HG03378 (cell line): ENCODE results near the gene FAM184A.
"Not testable (repeated sequence)": the region's sequence is repeated elsewhere in the genome, so short reads cannot be mapped to it uniquely, and the experiment has no call there.

Source experiments
- ATAC-seq: cut with Tn5 transposase; IDR thresholded peaks from one replicate; pipeline ENCODE4 v1.9.1; 2021; ENCODE audit warnings: mild to moderate bottlenecking, moderate library complexity; ENCODE audit not compliant: unreplicated experiment

FAM184A gene

GRCh38 chr6:119078376-119079282 lies at the start of gene FAM184A:
TSS of gene FAM184A (minus strand) at chr6:119078664. CDS start at chr6:119078299, 365 bp downstream.
- peak; percentile 47 for ATAC-seq

DNA sequence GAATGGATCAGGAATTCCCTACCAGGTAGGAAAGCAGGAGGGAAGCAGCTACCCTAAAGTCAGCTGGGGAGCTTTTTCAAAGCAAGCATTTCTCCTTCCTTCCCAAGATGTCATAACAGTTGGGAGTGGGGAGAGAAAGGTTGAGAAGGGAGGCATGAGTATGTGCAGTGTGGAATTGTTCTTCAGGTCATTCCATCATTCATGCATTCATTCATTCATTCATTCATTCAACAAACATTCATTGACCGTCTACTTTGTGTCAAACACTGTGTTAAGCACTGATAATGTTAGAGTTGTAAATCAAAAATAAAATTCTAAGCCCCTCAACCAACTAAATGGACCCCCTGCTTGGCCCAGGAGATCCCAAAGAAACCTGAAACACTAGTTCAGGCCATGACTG lies 49.2 kb upstream of the FAM184A start:
- no peak for ATAC-seq

DNA sequence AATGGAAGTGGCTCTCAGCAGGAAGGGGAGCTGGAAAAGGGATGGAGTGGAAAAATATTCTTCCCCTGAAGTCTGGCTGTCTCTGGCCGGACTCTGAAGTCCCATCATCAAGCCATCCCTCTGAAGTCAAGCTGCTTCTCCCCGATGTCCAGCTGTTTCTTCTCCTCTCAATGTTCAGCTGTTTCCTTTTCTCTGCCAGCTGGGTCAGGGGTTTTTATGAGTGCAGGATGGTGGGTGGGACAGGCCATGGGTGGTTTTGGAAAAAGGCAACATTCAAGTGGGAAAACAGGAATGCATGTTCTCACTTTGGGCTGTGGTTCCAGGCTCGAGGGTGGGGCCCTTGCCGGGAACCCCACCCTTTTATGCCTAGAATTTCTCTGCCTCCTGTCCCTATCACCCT lies 48.4 kb upstream of the FAM184A start:
- no peak for ATAC-seq

DNA sequence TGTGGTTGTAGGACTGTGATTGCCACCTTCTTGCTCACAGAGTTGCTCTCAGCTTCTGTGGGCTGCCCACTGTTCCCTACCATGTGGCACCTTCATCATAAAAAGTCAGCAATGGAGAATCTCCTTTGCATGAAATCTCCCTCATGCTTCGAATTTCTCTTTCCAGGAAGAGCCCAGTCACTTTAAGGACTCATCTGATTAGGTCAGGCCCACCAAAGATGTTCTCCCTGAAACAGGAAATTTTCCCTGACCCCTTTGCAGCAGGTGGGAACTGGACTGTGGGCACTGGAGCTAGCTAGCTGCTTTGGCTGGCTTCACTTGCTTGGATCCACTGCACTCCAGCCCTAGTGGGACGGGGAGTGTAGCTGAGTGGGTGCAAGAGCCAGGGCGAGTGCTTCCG lies 47.7 kb upstream of the FAM184A start:
- ATAC-seq, result no peak

GRCh38 chr6:119125576-119125975 lies 47.1 kb upstream of the FAM184A start:
- no peak for ATAC-seq

DNA sequence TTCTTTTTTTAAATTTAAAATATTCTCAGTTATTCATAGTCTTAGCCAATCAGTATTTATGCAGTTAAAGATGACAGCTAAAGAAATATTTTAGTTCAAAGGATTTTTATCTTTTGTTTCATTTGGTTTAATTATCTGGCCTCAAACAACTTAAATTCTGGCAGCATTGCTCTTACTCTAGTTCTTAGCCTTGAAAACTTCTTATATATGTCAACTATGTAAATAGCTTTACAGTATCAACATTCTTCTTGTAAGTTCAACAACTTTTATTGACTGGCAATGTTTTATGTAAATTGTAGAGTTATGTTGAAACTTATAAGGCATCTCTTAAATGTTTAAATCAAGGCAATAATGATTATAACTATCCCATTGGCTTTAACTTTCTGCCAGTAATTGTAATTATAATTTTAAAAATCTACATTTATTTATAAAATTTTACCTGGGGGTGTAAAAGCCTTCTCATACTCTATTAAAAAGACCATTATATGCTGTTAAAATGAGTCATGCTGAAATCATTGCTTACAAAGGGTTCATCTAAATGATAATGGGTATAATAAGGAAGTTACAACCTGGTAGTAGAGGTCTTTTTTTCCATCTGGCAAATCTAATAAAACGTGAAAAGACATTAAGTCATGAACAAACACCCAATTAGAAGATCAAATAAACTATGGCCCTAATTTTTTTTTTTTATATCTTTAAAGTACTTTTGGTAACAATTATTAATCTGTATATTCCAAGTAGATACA lies 45.8 kb upstream of the FAM184A start:
- no peak for ATAC-seq

- no peak for ATAC-seq
These were observed 43.9 kb upstream of the FAM184A start for GRCh38 chr6:119122336-119122735.

GRCh38 chr6:119121367-119121766 lies 42.9 kb upstream of the FAM184A start:
- no peak for ATAC-seq

DNA sequence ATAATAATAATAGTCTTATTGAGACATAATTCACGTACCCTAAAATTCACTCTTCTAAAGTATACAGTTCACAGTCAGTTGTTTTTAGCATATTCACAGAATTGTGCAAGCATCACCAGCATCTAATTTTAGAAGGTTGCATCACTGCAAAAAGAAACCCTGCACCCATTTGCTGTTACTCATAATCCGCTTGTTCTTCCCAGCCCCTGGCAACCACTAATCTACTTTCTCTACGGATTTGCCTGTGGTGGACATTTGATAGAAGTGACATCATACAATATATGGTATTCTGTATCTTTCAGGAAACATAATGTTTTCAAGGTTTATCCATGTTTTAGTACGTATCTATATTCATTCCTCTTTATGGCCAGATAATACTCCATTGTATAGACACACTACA lies 41.5 kb upstream of the FAM184A start:
- ATAC-seq, result no peak

GRCh38 chr6:119119062-119119461 lies 40.6 kb upstream of the FAM184A start:
- ATAC-seq, result not testable (repeated sequence)

DNA sequence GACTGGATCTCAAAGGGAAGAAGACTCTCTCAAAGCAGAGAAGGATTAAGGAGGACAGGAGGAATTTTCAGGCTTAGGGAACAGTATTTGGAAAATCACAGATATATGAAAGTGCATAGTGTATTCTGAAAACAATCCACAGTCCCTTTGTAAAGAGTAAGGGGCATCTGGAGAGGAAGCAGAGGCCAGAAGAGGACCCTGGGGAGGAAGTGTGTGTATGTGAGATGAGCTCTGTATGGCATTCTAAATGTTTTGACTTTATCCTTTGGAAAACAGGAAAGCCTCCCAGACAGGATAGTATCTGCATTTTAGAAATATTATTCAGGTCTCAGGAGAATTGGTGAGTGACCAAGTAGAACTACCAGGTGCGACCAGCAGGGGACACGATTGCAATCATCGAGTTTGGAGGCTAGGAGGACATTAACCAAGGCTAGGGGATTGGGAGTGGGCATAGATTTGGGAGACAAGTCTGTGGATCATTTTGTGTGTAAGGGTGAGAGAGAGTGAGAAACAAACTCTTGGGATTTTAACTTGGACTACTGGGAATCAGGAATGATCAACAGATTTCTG lies 38.3 kb upstream of the FAM184A start:
- ATAC-seq, result no peak

DNA sequence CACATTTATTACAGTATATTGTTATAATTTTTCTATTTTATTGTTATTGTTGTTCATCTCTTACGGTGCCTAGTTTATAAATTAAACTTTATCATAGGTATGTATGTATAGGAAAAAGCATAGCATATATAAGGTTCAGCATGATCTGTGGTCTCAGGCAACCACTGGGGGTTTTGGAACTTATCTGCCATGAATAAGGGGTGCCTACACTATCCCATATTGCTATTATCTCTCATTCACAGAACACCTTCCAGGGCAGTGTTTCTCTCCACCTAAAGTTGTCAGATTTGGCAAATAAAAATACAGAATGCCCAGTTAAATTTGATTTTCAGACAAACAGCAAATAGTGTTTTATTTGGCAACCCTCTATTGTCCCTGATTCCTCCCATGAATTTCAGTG lies 35.5 kb upstream of the FAM184A start:
- no peak for ATAC-seq

DNA sequence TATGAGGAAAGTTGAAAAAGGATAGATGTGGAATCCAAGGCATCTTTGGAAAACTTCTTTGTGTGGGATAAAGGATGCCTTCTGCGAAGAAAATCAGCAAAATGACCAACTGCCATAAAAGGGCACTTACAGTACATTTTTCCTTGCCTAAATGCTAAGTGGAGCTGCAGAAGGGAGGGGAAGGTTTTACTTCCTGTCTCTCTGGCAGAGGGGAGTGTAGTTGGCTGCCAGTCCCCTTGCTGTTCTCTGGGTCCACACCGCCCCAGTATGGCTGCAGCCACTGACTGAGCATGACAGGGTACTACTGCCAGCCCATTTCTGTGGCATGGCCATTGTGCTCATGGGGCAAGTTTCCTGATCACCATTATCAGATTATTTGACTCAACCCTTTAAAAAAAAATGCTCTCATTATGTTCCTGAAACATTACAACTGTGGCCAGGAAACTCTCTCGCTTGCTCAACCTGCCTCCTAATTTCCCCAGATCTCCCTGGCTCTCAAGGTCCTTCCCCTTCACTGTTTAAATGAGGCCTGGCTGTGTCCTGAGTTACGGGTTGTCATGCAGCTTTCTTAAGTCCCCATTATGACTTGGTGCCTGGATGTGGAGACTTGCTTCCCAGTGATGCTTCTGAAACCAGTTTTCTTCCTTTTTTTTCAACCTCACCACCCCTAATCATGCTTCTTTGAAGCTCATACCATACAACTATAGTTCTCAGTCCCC lies 34.5 kb upstream of the FAM184A start:
- ATAC-seq, result no peak

DNA sequence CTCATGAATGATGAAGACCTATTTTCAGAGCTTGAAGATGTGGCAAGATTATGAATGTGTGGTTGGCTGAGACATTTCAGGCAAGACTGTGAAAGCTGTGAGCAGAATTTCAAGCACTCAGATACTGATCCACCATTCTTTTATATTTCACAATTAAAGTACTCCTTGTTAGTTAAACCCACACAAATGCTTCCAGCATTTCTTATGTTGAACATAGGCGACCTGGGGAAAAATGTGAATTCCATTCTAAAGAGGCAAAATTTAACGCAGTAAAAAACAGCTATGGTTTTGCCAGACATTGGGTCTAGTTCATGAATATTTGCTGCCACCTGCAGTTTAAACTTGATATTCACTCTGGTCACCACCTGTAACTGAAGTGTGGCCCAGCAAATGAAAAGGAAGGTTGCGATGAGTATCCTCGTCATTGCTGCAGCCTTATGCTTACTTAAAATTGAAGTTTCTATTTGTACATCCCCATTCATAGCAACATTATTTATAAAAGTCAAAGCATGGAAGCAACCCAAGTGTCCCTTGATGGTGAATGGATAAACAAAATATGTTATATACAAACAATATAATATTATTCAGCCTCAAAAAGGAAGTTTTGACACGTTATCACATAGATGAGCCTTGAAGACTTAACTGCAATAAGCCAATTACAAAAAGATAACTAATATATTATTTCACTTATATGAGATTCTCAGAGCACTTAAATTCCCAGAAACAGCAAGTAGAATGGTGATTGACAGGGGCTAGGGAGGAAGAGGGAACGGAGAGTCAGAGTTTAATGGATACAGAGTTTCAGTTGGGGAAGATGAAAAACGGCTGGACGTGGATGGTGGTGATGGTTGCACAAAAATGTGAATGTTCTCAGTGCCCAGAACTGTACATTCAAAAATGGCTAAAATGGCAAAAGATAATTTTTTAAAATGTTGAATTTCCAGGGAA lies 32.4 kb upstream of the FAM184A start:
- ATAC-seq, result peak; percentile 81

GRCh38 chr6:119109654-119110325 lies 31.3 kb upstream of the FAM184A start:
- ATAC-seq, result no peak

DNA sequence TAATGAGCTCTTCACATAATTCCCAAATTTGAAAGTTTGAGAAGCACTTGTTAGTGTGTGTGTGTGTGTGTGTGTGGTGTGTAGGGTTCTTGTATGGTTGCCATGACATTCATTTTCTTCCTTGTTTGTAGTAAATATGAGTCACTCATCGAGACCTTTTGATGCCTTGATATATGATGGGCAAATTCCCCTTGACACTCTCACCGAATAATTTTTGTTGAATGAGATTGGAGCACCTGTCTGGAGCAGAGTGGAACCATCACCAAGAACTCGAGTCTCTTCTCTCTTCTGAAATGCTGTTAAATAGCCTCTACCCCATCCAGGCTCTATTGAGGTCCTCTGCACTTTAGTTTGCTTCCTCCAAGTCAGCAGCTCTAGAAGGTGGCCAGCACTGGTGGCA lies 29.6 kb upstream of the FAM184A start:
- no peak for ATAC-seq

DNA sequence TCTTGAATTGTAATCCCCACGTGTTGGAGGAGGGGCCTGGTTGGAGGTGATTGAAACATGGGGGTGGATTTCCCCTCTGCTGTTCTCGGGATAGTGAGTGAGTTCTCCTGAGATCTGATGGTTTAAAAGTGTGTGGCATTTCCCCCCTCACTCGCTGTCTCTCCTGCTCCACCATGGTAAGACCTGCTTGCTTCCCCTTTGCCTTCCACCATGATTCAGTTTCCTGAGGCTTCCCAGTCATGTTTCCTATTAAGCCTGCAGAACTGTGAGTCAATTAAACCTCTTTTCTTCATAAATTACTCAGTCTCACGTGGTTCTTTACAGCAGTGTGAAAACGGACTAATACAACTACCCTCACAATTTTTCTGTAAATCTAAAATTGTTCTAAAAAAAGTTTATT lies 26.8 kb upstream of the FAM184A start:
- ATAC-seq, result no peak

- ATAC-seq, result no peak
These were observed 24.4 kb upstream of the FAM184A start for GRCh38 chr6:119102901-119103300.

DNA sequence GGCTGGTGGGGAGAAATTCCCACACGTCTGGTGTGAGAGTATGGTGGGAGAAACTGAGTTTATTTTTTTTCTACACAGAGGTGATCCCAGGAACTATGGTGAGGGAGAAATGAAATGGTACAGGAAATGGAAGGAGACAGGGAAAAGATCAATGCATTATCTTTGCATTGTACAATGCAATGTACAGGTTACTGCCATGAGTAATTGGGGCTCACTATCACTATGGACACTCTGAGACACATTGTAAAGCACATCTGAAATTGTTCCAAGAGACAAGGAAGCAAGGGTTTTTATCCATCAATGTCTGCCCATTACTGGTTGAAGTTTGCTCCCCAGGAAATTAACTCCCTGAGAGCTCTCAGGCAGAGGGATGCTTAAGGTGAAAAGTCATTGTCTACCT lies 21.7 kb upstream of the FAM184A start:
- ATAC-seq, result no peak
